GM12878 (cell line): ENCODE results near the gene MBIP. TPM values are rescaled to one million over a fixed set of nuclear protein-coding genes. Genes with fewer than 3 reads are reported as not detected.
A peak's percentile ranks its signal among the peaks of the same experiment; 100 is the strongest.

ENCODE experiments used
- ATAC-seq: fragments of 200-7000 bp; cut with Tn5 transposase; 3 replicates; pipeline ENCODE4 v1.9.1; 2020; ENCODE audit warnings: mild to moderate bottlenecking, moderate library complexity
- BruUV-seq: library from RNA; stranded (reverse); fragments of 400-500 nt; replicated peaks from 2 replicates; lab custom pipeline; 2021; lab: Mats Ljungman, UMichigan
- CTCF ChIA-PET: fragments of 300-600 bp; sonication (Branson Sonifier 250); formaldehyde crosslinking; extraction: SDS; loops from one replicate; lab custom pipeline; 2021; ENCODE audit warnings: inconsistent platforms; lab: Yijun Ruan, JAX
- POLR2A ChIA-PET: fragments of 350-600 bp; formaldehyde crosslinking; extraction: SDS; loops from one replicate; lab custom pipeline; 2021; ENCODE audit warnings: inconsistent platforms; lab: Charles Lee
- RAD21 ChIA-PET: fragments of 300-600 bp; sonication (Branson Sonifier 250); formaldehyde crosslinking; loops from one replicate; lab custom pipeline; 2023; ENCODE audit warnings: antibody characterized with exemption; ENCODE audit not compliant: unreplicated experiment; lab: Charles Lee
- SMC1A ChIA-PET: fragments of 300-600 bp; sonication (Branson Sonifier 250); formaldehyde crosslinking; loops from one replicate; lab custom pipeline; 2023; ENCODE audit not compliant: unreplicated experiment, uncharacterized antibody; lab: Charles Lee
- DNase-seq: peaks from one replicate; pipeline ENCODE4 v3.0.0-alpha.2; 2011; ENCODE audit warnings: low read depth, low spot score
- FAIRE-seq: peaks from 3 replicates; lab custom pipeline; 2011; peaks lifted over from hg19 to GRCh38; lab: Jason Lieb, UNC
- H2AFZ ChIP-seq: 2 replicates; pipeline ENCODE4 v1.6.0; 2011; ENCODE audit warnings: low read depth, low read length, control low read depth; ENCODE audit not compliant: control insufficient read depth
- H3K27ac ChIP-seq: 2 replicates; pipeline ENCODE4 v1.5.1; 2011; ENCODE audit warnings: control low read depth; ENCODE audit not compliant: control insufficient read depth, insufficient read depth
- H3K27me3 ChIP-seq, 2 experiments: replicated peaks in 1 of 2; 2 replicates each; pipeline versions ENCODE4 v1.6.0 to v1.6.1; 2011; ENCODE audit warnings: low read length in 1 of 2; ENCODE audit not compliant: control insufficient read depth in 2 of 2, insufficient read depth in 2 of 2
- H3K36me3 ChIP-seq, 2 experiments: 2 replicates each; pipeline ENCODE4 v1.5.1; 2011; ENCODE audit warnings: low read length in 1 of 2; ENCODE audit not compliant: control insufficient read depth in 2 of 2, insufficient read depth in 2 of 2
- H3K4me1 ChIP-seq: 2 replicates; pipeline ENCODE4 v1.6.1; 2011; ENCODE audit warnings: mild to moderate bottlenecking, low read length, moderate library complexity, mixed read lengths; ENCODE audit not compliant: control insufficient read depth, insufficient read depth
- H3K4me2 ChIP-seq: 2 replicates; pipeline ENCODE4 v1.6.0; 2011; ENCODE audit warnings: control low read depth; ENCODE audit not compliant: control insufficient read depth, insufficient read depth
- H3K4me3 ChIP-seq: fragments of 200-600 bp; sonication (generic); 2 replicates; pipeline ENCODE4 v1.5.1; 2016
- H3K79me2 ChIP-seq: 2 replicates; pipeline ENCODE4 v1.6.0; 2011; ENCODE audit warnings: low read length; ENCODE audit not compliant: control insufficient read depth, insufficient read depth
- H3K9ac ChIP-seq: 2 replicates; pipeline ENCODE4 v1.8.0; 2011; ENCODE audit warnings: low read length, control low read depth, mixed read lengths; ENCODE audit not compliant: control insufficient read depth, insufficient read depth
- H3K9me3 ChIP-seq: replicated peaks from 3 replicates; pipeline ENCODE4 v1.5.1; 2011; ENCODE audit warnings: mild to moderate bottlenecking, low read length; ENCODE audit not compliant: control insufficient read depth, insufficient read depth
- H4K20me1 ChIP-seq: 2 replicates; pipeline ENCODE4 v1.6.0; 2011; ENCODE audit not compliant: control insufficient read depth, insufficient read depth
- ATF3 ChIP-seq: IDR thresholded peaks from 2 replicates; pipeline ENCODE4 v1.6.1; 2011; ENCODE audit warnings: low read depth, mild to moderate bottlenecking, low read length, moderate library complexity, borderline replicate concordance; ENCODE audit errors: extremely low read depth
- BCL11A ChIP-seq: IDR thresholded peaks from 2 replicates; pipeline ENCODE4 v1.6.1; 2011; ENCODE audit warnings: low read depth, low read length
- BHLHE40 ChIP-seq, 2 experiments: fragments of 450-650 bp in 1 of 2; IDR thresholded peaks; 2 replicates each; pipeline ENCODE4 v1.6.1; 2011 to 2017; ENCODE audit warnings: low read depth in 2 of 2, borderline replicate concordance in 1 of 2, improper control_type of control experiment in 1 of 2, low read length in 1 of 2, mild to moderate bottlenecking in 1 of 2
- CBX5 ChIP-seq: sonication (generic); IDR thresholded peaks from 2 replicates; pipeline ENCODE4 v1.6.1; 2016; ENCODE audit warnings: low read depth, moderate library complexity, mild to moderate bottlenecking, inconsistent platforms
- CEBPB ChIP-seq, 2 experiments: fragments of 150-350 bp in 1 of 2; IDR thresholded peaks; 2 replicates each; pipeline ENCODE4 v1.6.1; 2012 to 2014; ENCODE audit warnings: low read depth in 2 of 2, low read length in 2 of 2, borderline replicate concordance in 1 of 2, inconsistent platforms in 1 of 2
- CHD2 ChIP-seq: IDR thresholded peaks from 2 replicates; pipeline ENCODE4 v1.6.1; 2011; ENCODE audit warnings: low read depth, low read length, improper control_type of control experiment, borderline replicate concordance
- E2F4 ChIP-seq: IDR thresholded peaks from 2 replicates; pipeline ENCODE4 v1.6.1; 2012; ENCODE audit warnings: low read depth, low read length, improper control_type of control experiment
- FOXK2 ChIP-seq: fragments of 450-650 bp; IDR thresholded peaks from 2 replicates; pipeline ENCODE4 v1.6.1; 2017; ENCODE audit warnings: mild to moderate bottlenecking, moderate library complexity
- IKZF2 ChIP-seq, 2 experiments: fragments of 450-650 bp; IDR thresholded peaks; 2 replicates each; pipeline ENCODE4 v1.6.1; 2017; ENCODE audit warnings: mild to moderate bottlenecking in 2 of 2, moderate library complexity in 2 of 2
- PML ChIP-seq: IDR thresholded peaks from 2 replicates; pipeline ENCODE4 v1.6.1; 2012; ENCODE audit warnings: low read length, inconsistent platforms
- RFX5 ChIP-seq: IDR thresholded peaks from 2 replicates; pipeline ENCODE4 v1.6.1; 2011; ENCODE audit warnings: low read depth, low read length, improper control_type of control experiment
- SP1 ChIP-seq: IDR thresholded peaks from one replicate; pipeline ENCODE4 v1.6.1; 2011; ENCODE audit warnings: low read depth, low read length
- SREBF1 ChIP-seq: IDR thresholded peaks from 2 replicates; pipeline ENCODE4 v1.6.1; 2012; ENCODE audit warnings: mild to moderate bottlenecking, low read length
- TAF1 ChIP-seq: IDR thresholded peaks from 2 replicates; pipeline ENCODE4 v1.6.1; 2011; ENCODE audit warnings: mild to moderate bottlenecking, low read depth, low read length, borderline replicate concordance
- TCF3 ChIP-seq: IDR thresholded peaks from 2 replicates; pipeline ENCODE4 v1.6.1; 2012; ENCODE audit warnings: low read depth, mild to moderate bottlenecking, low read length, borderline replicate concordance; ENCODE audit not compliant: insufficient read depth
- ZZZ3 ChIP-seq: IDR thresholded peaks from 2 replicates; pipeline ENCODE4 v1.6.1; 2011; ENCODE audit warnings: low read depth; ENCODE audit not compliant: control insufficient read depth, insufficient read length
- WGBS: methylation state at CpG from one replicate; pipeline ENCODE4 v1.1.6; 2016; ENCODE audit warnings: low lambda C conversion rate; ENCODE audit not compliant: insufficient replicate concordance, insufficient coverage; ENCODE audit errors: missing lambda C conversion rate; 5-methylcytosine and 5-hydroxymethylcytosine counted together
- in situ Hi-C: fragments of 300-500 bp; cut with MboI; formaldehyde crosslinking; loops from 9 replicates; pipeline ENCODE4 v1.14.3; 2018; ENCODE audit warnings: mixed read lengths
- intact Hi-C: fragments of 100-400 bp; cut with micrococcal nuclease; formaldehyde crosslinking; loops from one replicate; pipeline ENCODE4 v1.14.2; 2022; ENCODE audit not compliant: unreplicated experiment
- polyA plus RNA-seq, 11 experiments: library from polyadenylated mRNA; depleted of rRNA in 4 of 11; unstranded in 6 of 11; stranded (reverse) in 5 of 11; fragments of >200 nt; fragmentation: Nextera tagmentation in 4 of 11; fragmentation: Illumina TruSeq in 1 of 11; extraction: Ambion mirVana in 4 of 11; extraction: Trizol in 1 of 11; gene quantifications; 1 replicate in 1 of 11; 2 replicates in 10 of 11; pipeline versions ENCODE4 v1.2.1 to v1.2.3, GENCODE V29; 2011 to 2016; ENCODE audit warnings: inconsistent platforms in 2 of 11, missing spikeins in 2 of 11, low read depth in 1 of 11
- total RNA-seq, 4 experiments: library from RNA; depleted of rRNA in 3 of 4; stranded (reverse); fragments of >200 nt in 3 of 4; fragmentation: Illumina TruSeq in 1 of 4; extraction: Trizol in 1 of 4; gene quantifications; 2 replicates each; pipeline versions ENCODE4 v1.2.1 to v1.2.3, GENCODE V29; 2013 to 2021

MBIP gene
- total and polyA plus RNA-seq, 10 of the 15 experiments (the other 5 are each of a cell fraction or from before 2014, with no cell fraction given) = 9.0 to 43.5 (median 32.1) TPM

- peaks cover 0 to 5% of the 10 kb centered on the region in 2 experiments; a peak in 1 of 4 replicates for H3K36me3 ChIP-seq
- DNase-seq = no peak
- 0 out of 2 replicates have a peak, but pooled peaks have one; percentile 18 for TF ChIP-seq FOXK2
- TF ChIP-seq CEBPB (IDR thresholded peaks at IDR 0.05; ENCODE audit: borderline replicate concordance in 1 of 2, low read depth in 2 of 2, low read length in 2 of 2) = no peak
- SMC1A ChIA-PET = interaction anchor here (0.6 to 1.9 kb wide), 3 partner anchors 20 to 434 kb away, joined by 3 to 6 read pairs (median 3); no protein-coding TSS in a partner anchor
- in situ Hi-C loops = no loop called here
- no peak overlapping the region for H3K27ac ChIP-seq
- intact Hi-C loops = no loop called here
- H3K9ac ChIP-seq = no peak overlapping the region
- CTCF ChIA-PET = interaction anchor here (0.9 kb wide), 1 partner anchor 26 kb away, joined by 3 read pairs; the partner anchor contains the start of gene MBIP
- no TSS peak for BruUV-seq
- 98% methylated on average over 4 of the region's 4 CpGs for WGBS
- no peaks in the 10 kb centered on the region for H3K4me1 ChIP-seq
- no peak overlapping the region for H3K4me3 ChIP-seq
- H3K4me2 ChIP-seq = no peak overlapping the region
- no peak for FAIRE-seq
- H3K27me3 ChIP-seq = no peaks in the 10 kb centered on the region
- H3K9me3 ChIP-seq = no peaks in the 10 kb centered on the region
- POLR2A ChIA-PET = no interaction called here
- H2AFZ ChIP-seq = no peak overlapping the region
- H3K79me2 ChIP-seq = no peaks in the 10 kb centered on the region
- RAD21 ChIA-PET = no interaction called here
- no peak for ATAC-seq
- H4K20me1 ChIP-seq = no peaks in the 10 kb centered on the region
Measured at GRCh38 chr14:36294543-36294942, 25.9 kb downstream of the MBIP start.

- BruUV-seq = no TSS peak
- peaks cover 0 to 2% of the 10 kb centered on the region in 2 experiments; a peak in 2 of 4 replicates for H3K36me3 ChIP-seq
- 0% methylated on average over 1 of the region's 1 CpG for WGBS
- in situ Hi-C loops = no loop called here
- ChIA-PET CTCF (interaction anchor here (0.9 kb wide), 1 partner anchor 26 kb away, joined by 3 read pairs; the partner anchor contains the start of gene MBIP), RAD21 (no interaction called here), POLR2A (no interaction called here), SMC1A (interaction anchor here (0.6 to 1.9 kb wide), 3 partner anchors 21 to 435 kb away, joined by 3 to 6 read pairs (median 3); no protein-coding TSS in a partner anchor)
- H3K4me3 ChIP-seq = no peak overlapping the region
- H3K27me3 ChIP-seq = no peaks in the 10 kb centered on the region
- H3K4me2 ChIP-seq = no peak overlapping the region
- FAIRE-seq (no peak), ATAC-seq (no peak), DNase-seq (no peak)
- H3K79me2 ChIP-seq = no peaks in the 10 kb centered on the region
- no peaks in the 10 kb centered on the region for H4K20me1 ChIP-seq
- no peak overlapping the region for H3K27ac ChIP-seq
- H3K9ac ChIP-seq = no peak overlapping the region
- intact Hi-C loops = no loop called here
- no peaks in the 10 kb centered on the region for H3K4me1 ChIP-seq
- no peaks in the 10 kb centered on the region for H3K9me3 ChIP-seq
- no peak overlapping the region for H2AFZ ChIP-seq
- TF ChIP-seq CHD2 (no peak), TAF1 (no peak), BCL11A (no peak), E2F4 (no peak), CBX5 (no peak), ZZZ3 (no peak), TCF3 (no peak), PML (no peak), SP1 (no peak), RFX5 (no peak), BHLHE40 (IDR thresholded peaks at IDR 0.05; ENCODE audit: borderline replicate concordance in 1 of 2, low read depth in 2 of 2, low read length in 1 of 2) (no peak), SREBF1 (no peak), ATF3 (no peak), IKZF2 (IDR thresholded peaks at IDR 0.05) (no peak)
Measured at GRCh38 chr14:36293824-36294223, 26.6 kb downstream of the MBIP start.
